ENCODE results near the gene MYO15A.

MYO15A gene

GRCh38 chr17:18179196-18179595 is 70.6 kb downstream of the MYO15A start:
- no peak for DNase-seq (ENCODE audit: low read depth)
- TF ChIP-seq, protein P1, sequence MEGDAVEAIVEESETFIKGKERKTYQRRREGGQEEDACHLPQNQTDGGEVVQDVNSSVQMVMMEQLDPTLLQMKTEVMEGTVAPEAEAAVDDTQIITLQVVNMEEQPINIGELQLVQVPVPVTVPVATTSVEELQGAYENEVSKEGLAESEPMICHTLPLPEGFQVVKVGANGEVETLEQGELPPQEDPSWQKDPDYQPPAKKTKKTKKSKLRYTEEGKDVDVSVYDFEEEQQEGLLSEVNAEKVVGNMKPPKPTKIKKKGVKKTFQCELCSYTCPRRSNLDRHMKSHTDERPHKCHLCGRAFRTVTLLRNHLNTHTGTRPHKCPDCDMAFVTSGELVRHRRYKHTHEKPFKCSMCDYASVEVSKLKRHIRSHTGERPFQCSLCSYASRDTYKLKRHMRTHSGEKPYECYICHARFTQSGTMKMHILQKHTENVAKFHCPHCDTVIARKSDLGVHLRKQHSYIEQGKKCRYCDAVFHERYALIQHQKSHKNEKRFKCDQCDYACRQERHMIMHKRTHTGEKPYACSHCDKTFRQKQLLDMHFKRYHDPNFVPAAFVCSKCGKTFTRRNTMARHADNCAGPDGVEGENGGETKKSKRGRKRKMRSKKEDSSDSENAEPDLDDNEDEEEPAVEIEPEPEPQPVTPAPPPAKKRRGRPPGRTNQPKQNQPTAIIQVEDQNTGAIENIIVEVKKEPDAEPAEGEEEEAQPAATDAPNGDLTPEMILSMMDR (IDR thresholded peaks at IDR 0.05; ENCODE audit: control insufficient read depth, insufficient read depth, low read depth, low read length, missing control alignments) = no peak
- H3K4me3 ChIP-seq (ENCODE audit: control insufficient read depth, low read depth, low read length) = no peak overlapping the region

DNA sequence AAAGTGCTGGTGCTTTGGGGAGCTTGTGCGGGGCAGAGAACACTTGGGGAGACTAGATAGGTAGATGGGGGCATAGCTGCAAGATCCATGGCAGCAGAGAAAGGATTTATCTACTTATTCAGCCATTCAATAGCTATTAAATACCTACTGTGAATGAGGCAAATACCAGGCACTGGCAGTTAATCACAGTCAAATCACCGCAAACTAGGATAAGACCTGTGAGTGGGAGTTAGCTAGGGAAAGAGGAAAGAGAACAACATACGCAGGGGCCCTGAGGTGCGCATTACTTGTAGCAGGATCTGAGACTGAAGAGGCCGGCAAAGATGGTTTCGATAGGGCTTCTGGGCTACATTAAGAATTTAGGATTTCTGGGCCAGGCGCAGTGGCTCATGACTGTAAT is 71.2 kb downstream of the MYO15A start:
- H3K4me3 ChIP-seq (ENCODE audit: control insufficient read depth, low read depth, low read length) = no peak overlapping the region
- TF ChIP-seq, protein P1 (IDR thresholded peaks at IDR 0.05; ENCODE audit: control insufficient read depth, insufficient read depth, low read depth, low read length, missing control alignments) = no peak
- no peak for DNase-seq (ENCODE audit: low read depth)

DNA sequence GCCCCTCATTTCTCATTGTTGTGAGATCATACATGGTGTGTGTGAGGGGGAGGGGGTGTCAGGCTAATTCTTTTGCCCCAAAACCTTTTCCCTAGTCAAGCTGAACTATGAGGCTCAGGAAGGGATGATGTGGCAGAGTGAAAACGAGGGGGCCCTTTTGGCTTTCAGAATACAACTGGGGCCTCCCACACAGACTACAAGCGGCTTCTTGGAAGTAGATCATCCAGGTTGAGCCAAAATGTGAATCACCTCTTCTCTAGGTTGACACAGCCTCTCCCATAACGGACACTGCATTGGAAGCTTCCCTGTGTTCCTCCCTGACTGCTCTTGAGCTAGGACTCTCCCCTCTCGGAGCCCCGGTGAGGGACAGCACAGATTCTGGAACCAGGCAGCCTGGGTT is 72.8 kb downstream of the MYO15A start:
- TF ChIP-seq, protein P1 (IDR thresholded peaks at IDR 0.05; ENCODE audit: control insufficient read depth, insufficient read depth, low read depth, low read length, missing control alignments) = no peak
- no peak for DNase-seq (ENCODE audit: low read depth)
- H3K4me3 ChIP-seq (ENCODE audit: control insufficient read depth, low read depth, low read length) = no peak overlapping the region

GRCh38 chr17:18182110-18182977 is 73.8 kb downstream of the MYO15A start:
- peak overlapping the region; percentile 62 for H3K4me3 ChIP-seq (ENCODE audit: control insufficient read depth, low read depth, low read length)
- TF ChIP-seq, protein P1 (IDR thresholded peaks at IDR 0.05; ENCODE audit: control insufficient read depth, insufficient read depth, low read depth, low read length, missing control alignments) = no peak
- DNase-seq (ENCODE audit: low read depth) = no peak

DNA sequence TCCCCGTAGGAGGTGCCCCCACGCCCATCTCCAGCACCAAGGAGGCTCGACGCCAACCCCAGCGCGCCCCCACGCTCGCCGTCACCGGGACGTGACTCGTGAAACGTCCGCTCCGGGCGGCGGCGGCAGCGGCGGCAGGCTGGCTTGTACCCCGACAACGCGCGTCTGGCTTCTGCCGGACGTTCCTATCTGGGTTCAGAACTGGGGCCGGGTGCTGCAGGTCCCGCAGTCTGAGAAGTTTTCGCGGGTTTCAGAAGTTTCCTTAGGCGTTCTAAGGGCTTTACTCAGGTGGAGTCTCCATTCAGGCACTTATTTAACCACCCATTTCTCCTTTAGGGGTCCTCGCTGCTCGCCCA is 74.4 kb downstream of the MYO15A start:
- peak; percentile 47 for DNase-seq (ENCODE audit: low read depth)
- H3K4me3 ChIP-seq (ENCODE audit: control insufficient read depth, low read depth, low read length) = peak overlapping the region; percentile 62
- TF ChIP-seq, protein P1 (IDR thresholded peaks at IDR 0.05; ENCODE audit: control insufficient read depth, insufficient read depth, low read depth, low read length, missing control alignments) = no peak

GRCh38 chr17:18183334-18184142 is 75.0 kb downstream of the MYO15A start, which contains the start of gene ALKBH5:
TSS of gene ALKBH5 (plus strand) at chr17:18183828. CDS start at chr17:18184244, 416 bp downstream.
- TF ChIP-seq, protein P1 (IDR thresholded peaks at IDR 0.05; ENCODE audit: control insufficient read depth, insufficient read depth, low read depth, low read length, missing control alignments) = peak; percentile 41
- DNase-seq (ENCODE audit: low read depth) = peak; percentile 100
- H3K4me3 ChIP-seq (ENCODE audit: control insufficient read depth, low read depth, low read length) = peak within 1 kb of the TSS; percentile 62
